ENCODE measurements around the gene PTPN11.
"Not testable (repeated sequence)": the region's sequence is repeated elsewhere in the genome, so short reads cannot be mapped to it uniquely, and the experiment has no call there.

GRCh38 chr12:112389922-112390654 is 28.7 kb upstream of the PTPN11 start:
- not testable (repeated sequence) for TF ChIP-seq CTCF (IDR thresholded peaks at IDR 0.05; ENCODE audit: low read depth, low read length); POLR2A (IDR thresholded peaks at IDR 0.05; ENCODE audit: extremely low read depth, insufficient read length); MYC (IDR thresholded peaks at IDR 0.05; ENCODE audit: low read depth, low read length); MAX (IDR thresholded peaks at IDR 0.05; ENCODE audit: low read depth, low read length)
